HepG2 (cell line): ENCODE data around the gene SLC29A3. TPM values are rescaled to one million over a fixed set of nuclear protein-coding genes. Genes with fewer than 3 reads are reported as not detected.

Source experiments
- AGO2 ChIP-seq: fragments of 200-400 bp; formaldehyde crosslinking; optimal IDR thresholded peaks from 2 replicates; pipeline ENCODE3; 2017; ENCODE audit warnings: mild to moderate bottlenecking, low read depth, low read length, moderate library complexity
- HMG20A ChIP-seq: IDR thresholded peaks from 2 replicates; pipeline ENCODE4 v1.6.1; 2016; ENCODE audit warnings: borderline replicate concordance
- HNRNPH1 ChIP-seq: fragments of 200-400 bp; formaldehyde crosslinking; optimal IDR thresholded peaks from 2 replicates; pipeline ENCODE3; 2017; ENCODE audit warnings: mild to moderate bottlenecking, low read depth, low read length
- MYC ChIP-seq: sonication (generic); formaldehyde crosslinking; IDR thresholded peaks from 2 replicates; pipeline ENCODE4 v1.9.0; 2021; ENCODE audit warnings: missing genetic modification reagents, borderline replicate concordance
- RXRA ChIP-seq: sonication (generic); formaldehyde crosslinking; IDR thresholded peaks from 2 replicates; pipeline ENCODE4 v1.5.1; 2020; ENCODE audit warnings: missing genetic modification reagents
- SMARCE1 ChIP-seq: fragments of 450-650 bp; IDR thresholded peaks from 2 replicates; pipeline ENCODE4 v1.6.1; 2017; ENCODE audit warnings: borderline replicate concordance
- SP2 ChIP-seq: sonication (generic); formaldehyde crosslinking; IDR thresholded peaks from 2 replicates; pipeline ENCODE4 v1.5.1; 2020; ENCODE audit warnings: mild to moderate bottlenecking, missing genetic modification reagents
- polyA plus RNA-seq, 8 experiments: library from polyadenylated mRNA; depleted of rRNA in 3 of 8; stranded (reverse) in 7 of 8; unstranded in 1 of 8; fragments of >200 nt; fragmentation: Illumina TruSeq in 4 of 8; extraction: Trizol in 4 of 8; gene quantifications; 2 replicates each; pipeline versions ENCODE4 v1.2.1 to v1.2.3, GENCODE V29; 2011 to 2016; ENCODE audit warnings: low read depth in 4 of 8, missing spikeins in 1 of 8, mixed read lengths in 1 of 8; ENCODE audit not compliant: insufficient read depth in 1 of 8
- total RNA-seq, 5 experiments: library from RNA; depleted of rRNA; stranded (reverse); fragments of >200 nt; fragmentation: Illumina TruSeq; extraction: Trizol; gene quantifications; 2 replicates each; pipeline ENCODE4 v1.2.3, GENCODE V29; 2016; ENCODE audit warnings: low read depth in 1 of 5
- TF ChIP-seq, protein P1 (sequence below): sonication (generic); formaldehyde crosslinking; IDR thresholded peaks from 2 replicates; pipeline ENCODE4 v1.4.0; 2020; ENCODE audit warnings: missing genetic modification reagents
- TF ChIP-seq, protein P2 (sequence below): IDR thresholded peaks from 2 replicates; pipeline ENCODE4 v1.6.1; 2016; ENCODE audit warnings: missing compliant biosample characterization, missing genetic modification reagents, borderline replicate concordance
- TF ChIP-seq, protein P3 (sequence below): sonication (generic); formaldehyde crosslinking; conservative IDR thresholded peaks from 2 replicates; pipeline ENCODE4 v1.4.0; 2020; ENCODE audit warnings: missing genetic modification reagents
- TF ChIP-seq, protein P4 (sequence below): sonication (generic); formaldehyde crosslinking; IDR thresholded peaks from 2 replicates; pipeline ENCODE4 v1.4.0; 2020; ENCODE audit warnings: missing genetic modification reagents

SLC29A3 gene
- total and polyA plus RNA-seq, 2 of the 13 experiments (the other 11 are each of a cell fraction or from before 2014, with no cell fraction given) = 8.6 to 11.8 TPM

DNA sequence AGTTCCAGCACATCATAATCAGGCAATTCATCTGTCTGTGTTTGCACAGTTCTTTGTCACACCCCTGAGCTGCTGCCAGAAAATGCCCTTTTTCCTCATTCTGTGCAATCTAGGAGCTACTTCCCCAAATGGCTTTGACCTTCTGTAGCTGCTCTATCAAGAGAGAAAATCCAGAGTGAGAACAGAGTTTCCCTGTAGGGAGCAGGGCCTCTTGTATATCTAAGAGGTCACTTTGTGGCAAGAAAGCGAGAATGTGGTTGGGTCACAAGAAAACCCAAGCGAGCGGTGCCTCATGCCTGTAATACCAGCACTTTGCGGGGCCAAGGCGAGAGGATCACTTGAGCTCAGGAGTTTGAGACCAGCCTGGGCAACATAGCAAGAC, 24.3 kb downstream of the SLC29A3 start (continued):
- TF ChIP-seq, protein P1, sequence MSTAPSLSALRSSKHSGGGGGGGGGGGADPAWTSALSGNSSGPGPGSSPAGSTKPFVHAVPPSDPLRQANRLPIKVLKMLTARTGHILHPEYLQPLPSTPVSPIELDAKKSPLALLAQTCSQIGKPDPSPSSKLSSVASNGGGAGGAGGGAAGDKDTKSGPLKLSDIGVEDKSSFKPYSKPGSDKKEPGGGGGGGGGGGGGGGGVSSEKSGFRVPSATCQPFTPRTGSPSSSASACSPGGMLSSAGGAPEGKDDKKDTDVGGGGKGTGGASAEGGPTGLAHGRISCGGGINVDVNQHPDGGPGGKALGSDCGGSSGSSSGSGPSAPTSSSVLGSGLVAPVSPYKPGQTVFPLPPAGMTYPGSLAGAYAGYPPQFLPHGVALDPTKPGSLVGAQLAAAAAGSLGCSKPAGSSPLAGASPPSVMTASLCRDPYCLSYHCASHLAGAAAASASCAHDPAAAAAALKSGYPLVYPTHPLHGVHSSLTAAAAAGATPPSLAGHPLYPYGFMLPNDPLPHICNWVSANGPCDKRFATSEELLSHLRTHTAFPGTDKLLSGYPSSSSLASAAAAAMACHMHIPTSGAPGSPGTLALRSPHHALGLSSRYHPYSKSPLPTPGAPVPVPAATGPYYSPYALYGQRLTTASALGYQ (CRISPR knock-in tag) = 0 out of 2 replicates have a peak, but pooled peaks have one; percentile 60
- TF ChIP-seq RXRA (CRISPR knock-in tag) (peak; percentile 56; the same call in 1 of the 2 replicates), HNRNPH1 (no peak), SMARCE1 (no peak), SP2 (CRISPR knock-in tag) (no peak), AGO2 (no peak), HMG20A (CRISPR knock-in tag) (peak; percentile 31; the same call in 1 of the 2 replicates), MYC (CRISPR knock-in tag) (no peak)
- TF ChIP-seq, protein P2, sequence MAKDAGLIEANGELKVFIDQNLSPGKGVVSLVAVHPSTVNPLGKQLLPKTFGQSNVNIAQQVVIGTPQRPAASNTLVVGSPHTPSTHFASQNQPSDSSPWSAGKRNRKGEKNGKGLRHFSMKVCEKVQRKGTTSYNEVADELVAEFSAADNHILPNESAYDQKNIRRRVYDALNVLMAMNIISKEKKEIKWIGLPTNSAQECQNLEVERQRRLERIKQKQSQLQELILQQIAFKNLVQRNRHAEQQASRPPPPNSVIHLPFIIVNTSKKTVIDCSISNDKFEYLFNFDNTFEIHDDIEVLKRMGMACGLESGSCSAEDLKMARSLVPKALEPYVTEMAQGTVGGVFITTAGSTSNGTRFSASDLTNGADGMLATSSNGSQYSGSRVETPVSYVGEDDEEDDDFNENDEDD = no peak
- TF ChIP-seq, protein P3, sequence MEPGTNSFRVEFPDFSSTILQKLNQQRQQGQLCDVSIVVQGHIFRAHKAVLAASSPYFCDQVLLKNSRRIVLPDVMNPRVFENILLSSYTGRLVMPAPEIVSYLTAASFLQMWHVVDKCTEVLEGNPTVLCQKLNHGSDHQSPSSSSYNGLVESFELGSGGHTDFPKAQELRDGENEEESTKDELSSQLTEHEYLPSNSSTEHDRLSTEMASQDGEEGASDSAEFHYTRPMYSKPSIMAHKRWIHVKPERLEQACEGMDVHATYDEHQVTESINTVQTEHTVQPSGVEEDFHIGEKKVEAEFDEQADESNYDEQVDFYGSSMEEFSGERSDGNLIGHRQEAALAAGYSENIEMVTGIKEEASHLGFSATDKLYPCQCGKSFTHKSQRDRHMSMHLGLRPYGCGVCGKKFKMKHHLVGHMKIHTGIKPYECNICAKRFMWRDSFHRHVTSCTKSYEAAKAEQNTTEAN (CRISPR knock-in tag) = peak; percentile 91
- TF ChIP-seq, protein P4, sequence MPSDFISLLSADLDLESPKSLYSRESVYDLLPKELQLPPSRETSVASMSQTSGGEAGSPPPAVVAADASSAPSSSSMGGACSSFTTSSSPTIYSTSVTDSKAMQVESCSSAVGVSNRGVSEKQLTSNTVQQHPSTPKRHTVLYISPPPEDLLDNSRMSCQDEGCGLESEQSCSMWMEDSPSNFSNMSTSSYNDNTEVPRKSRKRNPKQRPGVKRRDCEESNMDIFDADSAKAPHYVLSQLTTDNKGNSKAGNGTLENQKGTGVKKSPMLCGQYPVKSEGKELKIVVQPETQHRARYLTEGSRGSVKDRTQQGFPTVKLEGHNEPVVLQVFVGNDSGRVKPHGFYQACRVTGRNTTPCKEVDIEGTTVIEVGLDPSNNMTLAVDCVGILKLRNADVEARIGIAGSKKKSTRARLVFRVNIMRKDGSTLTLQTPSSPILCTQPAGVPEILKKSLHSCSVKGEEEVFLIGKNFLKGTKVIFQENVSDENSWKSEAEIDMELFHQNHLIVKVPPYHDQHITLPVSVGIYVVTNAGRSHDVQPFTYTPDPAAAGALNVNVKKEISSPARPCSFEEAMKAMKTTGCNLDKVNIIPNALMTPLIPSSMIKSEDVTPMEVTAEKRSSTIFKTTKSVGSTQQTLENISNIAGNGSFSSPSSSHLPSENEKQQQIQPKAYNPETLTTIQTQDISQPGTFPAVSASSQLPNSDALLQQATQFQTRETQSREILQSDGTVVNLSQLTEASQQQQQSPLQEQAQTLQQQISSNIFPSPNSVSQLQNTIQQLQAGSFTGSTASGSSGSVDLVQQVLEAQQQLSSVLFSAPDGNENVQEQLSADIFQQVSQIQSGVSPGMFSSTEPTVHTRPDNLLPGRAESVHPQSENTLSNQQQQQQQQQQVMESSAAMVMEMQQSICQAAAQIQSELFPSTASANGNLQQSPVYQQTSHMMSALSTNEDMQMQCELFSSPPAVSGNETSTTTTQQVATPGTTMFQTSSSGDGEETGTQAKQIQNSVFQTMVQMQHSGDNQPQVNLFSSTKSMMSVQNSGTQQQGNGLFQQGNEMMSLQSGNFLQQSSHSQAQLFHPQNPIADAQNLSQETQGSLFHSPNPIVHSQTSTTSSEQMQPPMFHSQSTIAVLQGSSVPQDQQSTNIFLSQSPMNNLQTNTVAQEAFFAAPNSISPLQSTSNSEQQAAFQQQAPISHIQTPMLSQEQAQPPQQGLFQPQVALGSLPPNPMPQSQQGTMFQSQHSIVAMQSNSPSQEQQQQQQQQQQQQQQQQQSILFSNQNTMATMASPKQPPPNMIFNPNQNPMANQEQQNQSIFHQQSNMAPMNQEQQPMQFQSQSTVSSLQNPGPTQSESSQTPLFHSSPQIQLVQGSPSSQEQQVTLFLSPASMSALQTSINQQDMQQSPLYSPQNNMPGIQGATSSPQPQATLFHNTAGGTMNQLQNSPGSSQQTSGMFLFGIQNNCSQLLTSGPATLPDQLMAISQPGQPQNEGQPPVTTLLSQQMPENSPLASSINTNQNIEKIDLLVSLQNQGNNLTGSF = no peak
